Duodenal mucosa (tissue), 2 donors: ENCODE results near the gene AMZ1.
"Not testable (repeated sequence)": the region's sequence is repeated elsewhere in the genome, so short reads cannot be mapped to it uniquely, and the experiment has no call there.

ENCODE experiments used
- H3K27ac ChIP-seq: one replicate; pipeline ENCODE4 v1.7.0; 2013; ENCODE audit warnings: low read depth, low read length
- H3K27me3 ChIP-seq, 2 donors: one replicate each; pipeline ENCODE4 v1.7.0; 2013; ENCODE audit warnings: low read length in 2 of 2, control low read depth in 1 of 2; ENCODE audit not compliant: insufficient read depth in 2 of 2, control insufficient read depth in 1 of 2
- H3K36me3 ChIP-seq, 2 donors: one replicate each; pipeline ENCODE4 v1.7.0; 2013; ENCODE audit warnings: low read length in 2 of 2, control low read depth in 1 of 2; ENCODE audit not compliant: insufficient read depth in 2 of 2, control insufficient read depth in 1 of 2
- H3K4me1 ChIP-seq, 2 donors: one replicate each; pipeline ENCODE4 v1.7.0; 2013; ENCODE audit warnings: low read length in 2 of 2, control low read depth in 1 of 2; ENCODE audit not compliant: insufficient read depth in 2 of 2, control insufficient read depth in 1 of 2
- H3K4me3 ChIP-seq, 2 donors: one replicate each; pipeline ENCODE4 v1.7.0; 2013; ENCODE audit warnings: low read length in 2 of 2, low read depth in 1 of 2
- H3K9ac ChIP-seq, 2 donors: one replicate each; pipeline ENCODE4 v1.7.0; 2013; ENCODE audit warnings: low read length in 2 of 2, low read depth in 1 of 2
- H3K9me3 ChIP-seq, 2 donors: one replicate each; pipeline ENCODE4 v1.7.0; 2013; ENCODE audit warnings: low read length in 2 of 2, control low read depth in 1 of 2; ENCODE audit not compliant: control insufficient read depth in 1 of 2

The AMZ1 gene

DNA sequence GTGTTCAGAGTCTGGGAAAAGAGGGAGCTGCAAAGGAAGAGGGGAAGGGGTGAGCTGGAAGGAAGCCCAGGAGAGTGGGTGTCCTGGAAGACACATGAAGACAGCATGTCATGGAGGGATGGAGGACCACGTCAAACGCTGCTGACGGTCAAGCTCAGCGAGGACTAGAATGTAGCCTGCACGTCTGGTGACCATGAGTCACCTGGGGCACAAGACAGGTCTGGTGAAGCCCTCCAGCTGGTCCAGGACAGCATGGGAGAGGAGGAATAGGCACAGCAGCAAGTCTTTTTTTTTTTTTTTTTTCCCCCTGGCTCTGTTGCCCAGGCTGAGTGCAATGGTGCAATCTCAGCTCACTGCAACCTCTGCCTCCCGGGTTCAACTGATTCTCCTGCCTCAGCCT lies 19.6 kb upstream of the AMZ1 start:
- Histone ChIP-seq H3K27ac (no peak overlapping the region), H3K9ac (no peak overlapping the region), H3K4me3 (no peak overlapping the region), H3K36me3 (no peaks in the 10 kb centered on the region), H3K9me3 (no peaks in the 10 kb centered on the region), H3K4me1 (peaks cover 11 to 25% of the 10 kb centered on the region in 2 donors), H3K27me3 (peaks cover 0 to 2% of the 10 kb centered on the region in 2 donors)

DNA sequence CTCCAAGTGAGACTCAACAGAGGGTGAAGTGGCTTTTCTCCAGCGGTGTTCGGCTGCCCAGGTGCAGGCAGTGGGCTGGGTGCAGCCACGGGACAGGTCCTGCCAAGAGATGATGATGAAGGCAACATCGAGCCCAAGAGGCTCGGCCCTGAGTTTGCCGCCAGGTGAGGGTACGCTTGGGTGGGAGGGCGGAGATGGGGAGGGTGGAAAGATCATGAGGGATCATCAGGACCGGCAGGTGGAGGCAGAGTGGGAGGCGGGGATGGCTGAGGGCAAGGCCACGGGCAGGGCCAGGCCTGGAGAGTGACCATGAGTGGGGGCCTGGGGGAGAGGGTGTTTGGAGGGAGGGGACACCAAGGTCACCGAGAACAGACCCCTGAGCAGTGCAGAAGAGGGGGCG lies 17.8 kb upstream of the AMZ1 start:
- no peak overlapping the region for H3K9ac ChIP-seq
- H3K9me3 ChIP-seq: no peaks in the 10 kb centered on the region
- H3K27me3 ChIP-seq: peaks cover 0 to 2% of the 10 kb centered on the region in 2 donors
- no peak overlapping the region for H3K4me3 ChIP-seq
- H3K4me1 ChIP-seq: peaks cover 11 to 23% of the 10 kb centered on the region in 2 donors
- no peak overlapping the region for H3K27ac ChIP-seq
- H3K36me3 ChIP-seq: no peaks in the 10 kb centered on the region

DNA sequence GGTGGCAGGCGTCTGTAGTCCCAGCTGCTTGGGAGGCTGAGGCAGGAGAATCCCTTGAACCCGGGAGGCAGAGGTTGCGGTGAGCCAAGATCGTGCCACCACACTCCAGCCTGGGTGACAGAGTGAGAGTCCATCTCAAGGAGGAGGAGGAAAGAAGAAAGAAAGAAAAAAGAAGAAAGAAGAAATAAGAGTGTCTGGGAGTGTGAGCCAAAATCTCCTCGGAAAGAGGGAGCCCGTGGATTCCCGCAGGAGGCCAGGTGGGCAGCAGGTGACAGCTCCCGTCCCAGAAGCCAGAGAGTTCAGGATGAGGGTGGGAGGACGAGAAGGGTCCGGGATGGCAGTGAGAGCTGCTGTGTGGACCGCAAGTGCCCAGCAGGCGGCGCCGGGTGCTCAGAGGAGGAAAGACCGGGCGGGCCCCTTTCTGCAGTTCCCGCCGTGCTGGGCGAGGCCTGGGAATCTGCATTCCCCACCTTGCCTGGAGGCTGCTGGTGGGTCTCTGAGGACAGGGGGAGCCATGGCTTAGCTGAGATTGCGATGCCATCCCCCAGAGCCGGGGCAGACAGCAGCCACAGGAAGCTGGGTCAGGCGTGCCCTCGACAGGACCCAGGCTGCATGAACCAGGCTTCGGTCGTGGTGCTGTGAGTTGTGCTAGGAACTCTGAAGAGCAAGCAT lies 17.1 kb upstream of the AMZ1 start:
- Histone ChIP-seq H3K36me3 (no peaks in the 10 kb centered on the region), H3K27me3 (peaks cover 0 to 2% of the 10 kb centered on the region in 2 donors), H3K9me3 (peaks cover 0 to 3% of the 10 kb centered on the region in 2 donors), H3K4me1 (peaks cover 11 to 19% of the 10 kb centered on the region in 2 donors), H3K9ac (no peak overlapping the region), H3K4me3 (no peak overlapping the region), H3K27ac (no peak overlapping the region)

DNA sequence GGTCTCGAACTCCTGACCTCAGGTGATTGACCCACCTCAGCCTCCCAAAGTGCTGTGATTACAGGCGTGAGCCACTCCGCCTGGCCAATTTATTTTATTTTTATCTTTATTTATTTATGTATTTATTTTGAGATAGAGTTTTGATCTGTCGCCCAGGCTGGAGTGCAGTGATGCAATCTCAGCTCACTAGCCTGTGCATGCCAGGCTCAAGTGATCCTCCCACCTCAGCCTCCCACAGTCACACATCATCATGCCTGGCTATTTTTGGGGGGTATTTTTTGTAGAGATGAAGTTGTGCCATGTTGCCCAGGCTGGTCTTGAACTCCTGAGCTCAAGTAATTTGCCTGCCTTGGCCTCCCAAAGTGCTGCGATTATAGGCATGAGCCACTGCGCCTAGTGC lies 14.8 kb upstream of the AMZ1 start:
- H3K36me3 ChIP-seq, H3K4me1 ChIP-seq, H3K27ac ChIP-seq, H3K27me3 ChIP-seq, H3K4me3 ChIP-seq, H3K9ac ChIP-seq, H3K9me3 ChIP-seq: not testable (repeated sequence)

DNA sequence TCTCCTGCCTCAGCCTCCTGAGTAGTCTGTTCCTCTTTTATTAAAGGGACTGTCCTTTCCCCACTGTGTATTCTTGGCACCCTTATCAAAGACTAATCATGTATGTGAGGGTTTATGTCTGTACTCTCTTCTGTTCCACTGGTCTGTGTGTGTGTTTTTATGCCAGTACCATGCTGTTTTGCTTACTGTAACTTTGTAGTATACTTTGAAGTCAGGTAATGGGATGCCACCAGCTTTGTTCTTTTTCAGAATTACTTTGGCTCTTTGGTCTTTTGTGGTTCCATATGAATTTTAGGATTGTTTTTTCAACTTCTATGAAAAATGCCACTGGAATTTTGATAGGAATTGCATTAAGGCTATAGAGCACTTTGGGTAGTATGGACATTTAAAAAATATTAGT lies 14.1 kb upstream of the AMZ1 start:
- H3K27me3 ChIP-seq: peaks cover 0 to 2% of the 10 kb centered on the region in 2 donors

DNA sequence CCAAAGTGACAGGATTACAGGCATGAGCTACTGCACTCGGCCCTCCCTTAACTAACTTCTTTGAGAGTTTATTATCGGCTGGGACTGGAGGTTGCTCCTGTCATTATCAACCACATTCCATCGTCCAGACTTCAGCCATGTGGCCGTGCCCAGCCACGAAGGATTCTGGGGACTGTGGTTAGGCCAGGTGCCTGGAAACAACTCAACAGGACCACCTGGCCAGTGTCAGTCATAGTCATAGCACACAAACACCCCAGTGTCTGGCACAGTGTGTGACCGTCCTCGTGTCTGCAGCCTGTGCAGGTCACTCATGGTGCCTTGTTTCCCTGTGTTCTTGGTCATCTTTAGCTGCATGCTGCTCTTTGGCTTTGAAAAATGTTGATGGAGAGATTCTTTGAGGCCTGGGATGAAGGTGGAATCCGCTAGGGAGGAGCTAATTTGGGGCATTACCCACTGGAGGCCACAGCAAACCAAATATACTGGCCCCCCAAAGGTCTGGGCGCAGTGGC lies 12.7 kb upstream of the AMZ1 start:
- Histone ChIP-seq H3K9ac (no peak overlapping the region), H3K27me3 (peaks cover 0 to 6% of the 10 kb centered on the region in 2 donors), H3K4me3 (no peak overlapping the region)

More for the DNA sequence above, 14.1 kb upstream of the AMZ1 start:
- Histone ChIP-seq H3K9ac (no peak overlapping the region), H3K27ac (no peak overlapping the region), H3K4me3 (no peak overlapping the region), H3K4me1 (peaks cover 0 to 6% of the 10 kb centered on the region in 2 donors), H3K9me3 (peaks cover 0 to 3% of the 10 kb centered on the region in 2 donors), H3K36me3 (no peaks in the 10 kb centered on the region)

DNA sequence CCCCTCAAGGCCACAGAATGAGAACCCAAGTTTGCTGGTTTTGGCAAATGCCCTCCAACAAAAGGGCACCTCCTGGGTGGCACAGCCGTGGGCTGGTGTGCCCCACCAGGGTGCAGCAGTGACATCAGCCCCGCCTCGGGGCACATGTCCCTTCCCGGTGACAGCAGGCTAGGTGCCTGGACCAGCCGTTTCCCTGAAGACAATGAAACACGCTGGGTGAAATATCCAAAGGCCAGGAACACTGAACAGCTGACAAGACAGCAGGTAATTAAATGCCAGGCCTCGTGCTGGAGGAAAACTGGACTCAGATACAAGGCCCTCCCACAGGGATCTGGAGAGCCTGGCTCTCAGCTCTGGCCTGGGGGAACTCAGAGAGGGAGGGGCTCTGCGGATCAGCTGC lies 11.4 kb upstream of the AMZ1 start:
- not testable (repeated sequence) for H3K4me1 ChIP-seq, H3K36me3 ChIP-seq, H3K9me3 ChIP-seq, H3K4me3 ChIP-seq, H3K9ac ChIP-seq, H3K27ac ChIP-seq
- H3K27me3 ChIP-seq: peaks cover 0 to 10% of the 10 kb centered on the region in 2 donors

More for the DNA sequence above, 12.7 kb upstream of the AMZ1 start:
- Histone ChIP-seq H3K27ac (no peak overlapping the region), H3K36me3 (no peaks in the 10 kb centered on the region), H3K4me1 (peaks cover 0 to 6% of the 10 kb centered on the region in 2 donors), H3K9me3 (peaks cover 0 to 3% of the 10 kb centered on the region in 2 donors)

DNA sequence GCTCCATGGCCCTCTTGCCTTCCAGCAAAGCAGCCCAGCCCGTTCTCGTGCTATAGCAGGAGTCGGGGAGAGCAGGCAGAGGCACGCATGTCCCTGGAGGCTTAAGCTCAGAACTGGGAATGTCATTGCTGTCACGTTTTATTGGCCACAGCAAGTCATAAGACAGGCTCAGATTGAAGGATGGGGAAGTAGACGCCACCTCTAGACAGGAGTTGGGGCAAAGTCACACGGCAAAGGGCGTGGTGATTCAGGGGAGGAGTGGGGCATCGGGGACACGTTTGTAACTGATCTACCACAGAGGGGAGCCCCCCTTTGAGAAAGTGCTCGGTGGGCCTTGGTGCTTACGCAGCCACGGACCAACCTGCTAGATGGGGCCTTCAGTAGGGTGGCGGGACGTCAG lies 9.5 kb upstream of the AMZ1 start:
- not testable (repeated sequence) for H3K9ac ChIP-seq, H3K9me3 ChIP-seq, H3K4me1 ChIP-seq, H3K36me3 ChIP-seq, H3K27ac ChIP-seq, H3K4me3 ChIP-seq
- H3K27me3 ChIP-seq: peaks cover 7 to 16% of the 10 kb centered on the region in 2 donors

DNA sequence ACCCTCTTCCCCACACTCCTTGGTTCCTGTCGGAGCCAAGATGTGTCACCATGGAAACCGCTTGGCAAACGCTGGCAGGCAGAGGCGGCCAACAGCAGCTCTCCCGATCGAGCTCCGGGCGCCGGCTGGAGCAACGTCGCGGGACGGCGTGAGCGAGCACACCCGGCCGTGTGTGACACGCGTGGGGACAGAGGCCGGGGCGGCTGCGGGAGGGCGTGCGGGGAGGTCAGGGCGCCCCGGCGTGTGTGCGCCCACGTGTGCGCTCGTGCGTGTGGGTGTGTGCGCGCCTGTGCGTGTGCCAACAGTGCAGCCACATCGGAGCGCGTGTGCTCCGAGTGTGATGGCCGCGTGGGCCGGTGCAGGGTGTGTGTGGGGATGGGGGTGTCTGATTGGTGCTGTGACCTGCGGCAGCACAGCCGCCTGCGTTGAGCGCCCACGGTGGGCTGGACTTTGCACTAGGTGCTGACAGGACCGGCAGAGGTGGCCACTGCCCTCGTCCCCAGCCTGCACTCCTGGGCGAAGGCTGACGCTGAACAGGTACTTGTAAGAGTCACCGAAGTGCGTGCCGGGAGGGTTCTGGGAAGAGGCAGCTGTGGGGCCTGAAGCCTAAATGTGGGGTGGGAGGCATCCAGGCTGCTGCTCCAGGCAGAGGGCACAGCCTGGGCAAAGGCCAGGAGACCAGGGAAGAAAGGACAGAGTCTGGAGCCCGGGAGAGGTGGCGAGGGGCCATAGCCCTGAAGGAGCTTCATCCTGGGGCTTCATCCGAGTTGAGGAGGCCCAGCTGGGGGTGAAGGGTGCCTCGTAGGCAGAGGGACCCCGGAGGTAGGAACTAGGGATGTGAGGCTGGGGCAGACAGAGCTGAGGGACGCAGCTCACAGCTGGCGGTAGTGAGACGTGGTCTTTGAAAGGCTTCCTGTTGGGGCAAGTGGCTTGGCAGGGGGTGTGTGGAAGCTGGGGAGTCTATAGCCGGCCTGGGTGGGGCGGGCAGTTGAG lies 8.6 kb upstream of the AMZ1 start:
- not testable (repeated sequence) for H3K27ac ChIP-seq, H3K9me3 ChIP-seq, H3K4me3 ChIP-seq, H3K36me3 ChIP-seq, H3K9ac ChIP-seq, H3K4me1 ChIP-seq
- H3K27me3 ChIP-seq: peaks cover 7 to 16% of the 10 kb centered on the region in 2 donors

DNA sequence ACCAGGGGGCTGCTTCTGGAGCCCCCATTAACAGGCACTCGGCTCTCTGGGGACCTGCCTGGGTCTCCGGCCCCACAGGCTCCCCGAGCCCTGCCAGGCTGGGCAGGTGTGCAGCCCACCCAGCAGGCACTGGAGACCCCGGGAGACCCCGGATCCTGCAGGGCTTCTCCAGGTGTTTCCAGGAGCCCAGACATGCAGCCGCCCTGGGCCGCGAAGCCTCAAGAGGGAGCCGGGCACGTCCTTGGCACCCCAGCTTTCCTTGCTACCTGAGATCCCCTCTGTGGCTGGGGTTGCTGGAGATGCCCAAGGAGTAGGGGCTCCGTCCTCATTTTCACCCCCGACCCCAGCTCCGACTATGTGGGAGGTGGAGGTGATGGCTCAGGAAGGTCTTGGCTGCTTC lies 7.7 kb upstream of the AMZ1 start:
- Histone ChIP-seq H3K4me1 (no peaks in the 10 kb centered on the region), H3K27me3 (peaks cover 7 to 16% of the 10 kb centered on the region in 2 donors), H3K4me3 (no peak overlapping the region), H3K27ac (no peak overlapping the region), H3K9me3 (peaks cover 2 to 3% of the 10 kb centered on the region in 2 donors), H3K36me3 (no peaks in the 10 kb centered on the region), H3K9ac (no peak overlapping the region)
